ELR (cell line): Measurements from ENCODE around the gene LCOR.
"Not testable (repeated sequence)": the region's sequence is repeated elsewhere in the genome, so short reads cannot be mapped to it uniquely, and the experiment has no call there.

ENCODE experiments used
- DNase-seq: peaks from one replicate; pipeline ENCODE4 v3.0.0-alpha.2; 2015; ENCODE audit warnings: low read depth

Gene LCOR

DNA sequence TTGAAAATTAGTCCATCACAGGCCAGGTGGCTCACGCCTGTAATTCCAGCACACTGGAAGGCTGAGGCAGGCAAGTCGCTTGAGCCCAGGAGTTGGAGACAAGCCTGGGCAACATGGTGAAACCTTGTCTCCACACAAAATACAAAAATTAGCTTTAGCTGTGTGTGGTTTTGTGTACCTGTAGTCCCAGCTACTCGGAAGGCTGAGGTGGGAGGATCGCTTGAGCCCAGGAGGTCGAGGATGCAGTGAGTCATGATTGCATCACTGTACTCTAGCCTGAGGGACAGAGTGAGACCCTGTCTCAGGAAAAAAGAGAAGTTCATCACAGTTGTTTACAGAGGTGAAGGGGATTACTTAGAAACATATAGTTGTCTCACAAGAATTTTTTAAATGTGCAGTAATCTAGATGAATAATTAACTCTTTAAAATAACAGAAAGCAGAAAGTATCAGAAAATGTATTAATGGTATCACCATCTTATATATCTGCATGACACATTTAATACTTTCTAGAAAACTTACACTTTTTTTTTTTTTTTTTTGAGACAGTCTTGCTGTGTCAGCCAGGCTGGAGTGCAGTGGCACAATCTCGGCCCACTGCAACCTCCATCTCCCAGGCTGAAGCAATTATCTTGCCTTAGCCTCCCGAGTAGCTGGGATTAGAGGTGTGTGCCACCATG is 8.9 kb downstream of the LCOR start:
- DNase-seq: peak; percentile 85

- no peak for DNase-seq
Observed at GRCh38 chr10:96842896-96843723, 11.0 kb downstream of the LCOR start.

DNA sequence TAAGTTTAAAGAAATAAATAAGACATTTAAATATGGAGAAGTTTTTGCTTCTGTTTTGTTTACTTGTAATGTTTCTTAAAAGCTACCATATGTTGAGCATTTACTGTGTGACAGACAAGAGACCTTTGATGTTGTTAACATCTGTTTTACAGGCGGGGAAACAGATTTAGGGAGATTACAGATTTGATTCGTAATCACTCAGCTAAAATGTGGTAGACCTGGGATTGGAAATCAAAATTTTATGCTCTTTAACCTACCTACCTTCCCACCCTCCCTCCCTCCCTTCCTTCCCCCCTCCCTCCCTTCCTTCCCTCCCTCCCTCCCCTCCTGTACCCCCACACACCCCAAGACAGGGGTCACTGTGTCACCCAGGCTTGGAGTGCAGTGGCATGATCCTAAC is 11.7 kb downstream of the LCOR start:
- DNase-seq: no peak

- no peak for DNase-seq
Observed at GRCh38 chr10:96846395-96846794, 14.3 kb downstream of the LCOR start.

- no peak for DNase-seq
Observed at GRCh38 chr10:96846926-96847325, 14.8 kb downstream of the LCOR start.

DNA sequence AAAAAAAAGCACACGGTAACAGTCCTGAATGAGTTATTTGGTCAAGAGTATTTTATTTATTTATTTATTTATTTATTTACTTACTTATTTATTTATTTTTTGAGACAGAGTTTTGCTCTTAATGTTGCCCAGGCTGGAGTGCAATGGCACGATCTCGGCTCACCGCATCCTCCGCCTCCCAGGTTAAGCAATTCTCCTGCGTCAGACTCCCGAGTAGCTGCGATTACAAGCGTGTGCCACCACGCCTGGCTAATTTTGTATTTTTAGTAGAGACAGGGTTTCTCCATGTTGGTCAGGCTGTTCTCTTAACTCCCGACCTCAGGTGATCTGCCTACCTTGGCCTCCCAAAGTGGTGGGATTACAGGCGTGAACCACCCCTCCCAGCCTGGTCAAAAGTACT is 15.3 kb downstream of the LCOR start:
- not testable (repeated sequence) for DNase-seq

DNA sequence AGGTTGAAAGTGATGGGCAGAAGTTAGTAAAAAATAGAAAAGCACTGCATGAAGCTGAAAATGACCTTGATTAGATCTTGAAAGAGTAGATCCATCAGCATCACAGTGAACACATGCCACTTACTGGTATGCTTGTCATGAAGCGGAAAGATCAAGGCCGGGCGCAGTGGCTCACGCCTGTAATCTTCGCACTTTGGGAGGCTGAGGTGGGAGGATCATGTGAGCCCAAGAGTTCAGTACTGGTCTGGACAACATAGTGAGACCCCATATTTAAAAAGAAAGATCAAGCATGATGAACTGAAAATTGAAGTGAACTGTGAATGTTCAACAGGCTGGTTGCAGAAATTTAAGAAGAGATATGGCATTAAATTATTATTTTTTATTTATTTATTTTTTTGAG is 18.0 kb downstream of the LCOR start:
- DNase-seq: no peak

DNA sequence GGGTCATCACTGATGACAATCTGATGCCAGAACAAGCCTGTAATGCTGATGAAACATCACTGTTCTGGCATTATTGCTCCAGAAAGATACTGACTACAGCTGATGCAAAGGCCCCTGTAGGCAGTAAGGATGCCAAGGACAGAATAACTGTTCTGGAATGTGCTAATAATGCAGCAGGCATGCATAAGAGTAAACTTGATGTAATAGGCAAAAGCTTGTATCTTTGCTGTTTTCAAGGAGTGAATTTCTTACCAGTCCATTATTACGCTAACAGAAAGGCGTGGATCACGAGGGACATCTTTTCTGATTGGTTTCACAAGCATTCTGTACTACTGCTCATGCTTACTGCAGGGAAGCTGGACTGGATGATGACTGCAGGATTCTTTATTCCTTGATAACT is 18.7 kb downstream of the LCOR start:
- peak; percentile 95 for DNase-seq

- no peak for DNase-seq
Observed at GRCh38 chr10:96851281-96851680, 19.2 kb downstream of the LCOR start.

- DNase-seq: no peak
Observed at GRCh38 chr10:96856317-96856716, 24.2 kb downstream of the LCOR start.

GRCh38 chr10:96857301-96858012 is 25.4 kb downstream of the LCOR start:
- no peak for DNase-seq

- peak; percentile 23 for DNase-seq
Observed at GRCh38 chr10:96858038-96858705, 26.1 kb downstream of the LCOR start.

- DNase-seq: no peak
Observed at GRCh38 chr10:96858706-96859050, 26.6 kb downstream of the LCOR start.

GRCh38 chr10:96860631-96861277 is 28.7 kb downstream of the LCOR start:
- DNase-seq: no peak

GRCh38 chr10:96863922-96864543 is 31.9 kb downstream of the LCOR start:
- DNase-seq: peak; percentile 68

DNA sequence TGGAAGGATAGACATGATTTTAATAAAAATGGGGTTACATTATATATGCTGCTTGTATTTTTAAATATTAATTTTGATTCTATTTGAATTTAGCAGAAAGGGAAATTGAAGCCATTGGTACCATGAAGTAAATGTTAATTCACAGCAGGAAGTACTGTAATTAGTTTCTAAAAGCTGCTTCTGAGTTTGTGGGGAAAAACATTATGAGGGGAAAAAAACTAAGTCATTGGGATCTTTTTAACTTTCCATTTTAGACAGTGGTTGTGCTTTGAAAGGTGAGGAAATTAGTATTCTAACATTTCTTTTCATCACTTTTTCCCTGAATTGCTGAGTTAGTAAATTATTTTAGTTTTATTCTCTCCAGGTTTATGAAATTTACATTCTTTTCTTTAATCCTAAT is 41.0 kb downstream of the LCOR start:
- no peak for DNase-seq

DNA sequence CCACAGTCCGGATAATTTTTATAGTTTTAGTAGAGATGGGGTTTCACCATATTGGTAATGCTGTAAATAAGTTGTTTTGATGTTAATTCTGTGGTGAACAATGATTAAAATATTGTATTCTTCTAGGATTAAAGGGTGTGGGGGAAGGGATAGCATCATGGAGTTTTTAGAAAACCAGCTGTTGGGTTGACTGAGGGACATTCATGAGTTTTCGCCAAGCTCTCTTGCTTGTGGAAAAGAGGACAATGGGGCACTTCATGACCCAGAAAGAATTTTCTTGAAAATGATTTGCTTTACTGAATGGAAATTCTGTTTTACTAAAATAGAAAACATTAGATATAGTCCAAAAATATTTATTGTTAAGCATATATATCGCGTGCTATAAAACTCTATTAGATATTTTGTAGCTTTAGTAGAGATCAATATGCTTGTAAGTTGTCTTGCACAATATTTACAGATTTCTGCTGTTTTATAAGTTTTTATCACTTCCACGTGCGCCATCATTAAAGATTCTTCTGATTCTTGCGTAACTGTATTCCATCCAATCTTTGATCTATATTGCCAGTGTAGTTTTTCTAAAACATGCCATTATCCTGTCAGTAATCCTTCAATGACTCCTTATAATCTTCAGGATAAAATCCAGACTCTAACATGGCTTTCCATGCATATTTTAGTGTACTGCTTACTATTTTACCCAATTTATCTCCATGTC is 41.8 kb downstream of the LCOR start:
- no peak for DNase-seq

- no peak for DNase-seq
Observed at GRCh38 chr10:96878057-96878456, 46.0 kb downstream of the LCOR start.

- no peak for DNase-seq
Observed at GRCh38 chr10:96880575-96880974, 48.5 kb downstream of the LCOR start.

DNA sequence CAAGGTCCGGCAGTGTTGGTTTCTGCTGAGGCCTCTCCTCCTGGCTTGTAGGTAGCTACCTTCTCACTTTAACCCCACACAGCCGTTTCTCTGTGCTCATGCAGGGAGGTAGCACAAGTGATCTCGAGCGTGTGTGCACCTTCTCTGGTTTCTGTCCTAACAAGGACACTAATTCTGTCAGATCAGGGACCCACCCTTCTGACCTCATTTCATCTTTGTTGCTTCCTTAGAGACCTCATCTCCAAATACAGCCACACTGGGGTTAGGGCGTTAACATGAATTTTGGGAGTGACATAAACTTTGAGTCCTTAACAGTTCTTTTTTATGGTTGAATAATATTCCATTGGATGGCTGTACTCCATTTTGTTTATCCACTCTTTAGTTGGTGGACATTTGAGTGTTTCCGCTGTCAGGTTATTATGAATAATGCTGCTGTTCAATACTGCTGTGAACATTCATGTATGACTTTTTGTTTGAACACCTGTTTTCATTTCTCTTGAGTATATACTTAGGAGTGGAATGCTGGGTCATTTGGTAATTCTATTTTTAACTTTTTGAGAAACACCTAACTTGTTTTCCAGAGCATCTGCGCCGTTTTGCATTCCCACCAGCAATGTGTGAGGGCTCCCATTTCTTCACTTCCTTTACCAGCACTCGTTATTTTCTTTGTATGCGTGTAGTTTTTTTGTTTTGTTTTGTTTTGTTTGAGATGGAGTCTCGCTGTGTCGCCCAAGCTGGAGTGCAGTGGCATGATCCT is 57.5 kb downstream of the LCOR start:
- DNase-seq: no peak
